ENCODE results near the gene MRAS. TPM values are rescaled to one million over a fixed set of nuclear protein-coding genes. Genes with fewer than 3 reads are reported as not detected.
A peak's percentile ranks its signal among the peaks of the same experiment; 100 is the strongest.

Gene MRAS
- total RNA-seq, 1 donor = 80.7 TPM

- Histone ChIP-seq H3K79me2 (ENCODE audit: insufficient read depth, low read length) (peaks cover 16% of the 10 kb centered on the region), H3K4me2 (ENCODE audit: insufficient read depth, low read length) (no peak overlapping the region), H4K20me1 (ENCODE audit: insufficient read depth, low read length) (peaks cover 19% of the 10 kb centered on the region), H3K9me3 (ENCODE audit: low read depth, low read length) (no peaks in the 10 kb centered on the region), H3K4me1 (ENCODE audit: insufficient read depth, low read length) (peaks cover under 1% of the 10 kb centered on the region), H3K27ac (ENCODE audit: low read depth, low read length) (no peak overlapping the region), H3K27me3 (ENCODE audit: insufficient read depth, low read length) (no peaks in the 10 kb centered on the region), H3K4me3 (ENCODE audit: insufficient read depth, low read length) (no peak overlapping the region), H3K36me3 (ENCODE audit: insufficient read depth, low read length) (peaks cover 20% of the 10 kb centered on the region), H2AFZ (ENCODE audit: low read length) (no peak overlapping the region)
- TF ChIP-seq CTCF (IDR thresholded peaks at IDR 0.05; ENCODE audit: extremely low read depth, low read depth, low read length) = no peak
- no peak for DNase-seq (ENCODE audit: insufficient read length, low spot score, missing footprints)
These were observed 47.7 kb downstream of the MRAS start for GRCh38 chr3:138395865-138396751.

- Histone ChIP-seq H3K36me3 (ENCODE audit: insufficient read depth, low read length) (peaks cover 27% of the 10 kb centered on the region), H2AFZ (ENCODE audit: low read length) (no peak overlapping the region), H3K4me2 (ENCODE audit: insufficient read depth, low read length) (no peak overlapping the region), H3K9me3 (ENCODE audit: low read depth, low read length) (no peaks in the 10 kb centered on the region), H3K79me2 (ENCODE audit: insufficient read depth, low read length) (peaks cover 14% of the 10 kb centered on the region), H3K27ac (ENCODE audit: low read depth, low read length) (no peak overlapping the region), H4K20me1 (ENCODE audit: insufficient read depth, low read length) (peaks cover 19% of the 10 kb centered on the region), H3K4me3 (ENCODE audit: insufficient read depth, low read length) (no peak overlapping the region), H3K4me1 (ENCODE audit: insufficient read depth, low read length) (no peaks in the 10 kb centered on the region), H3K27me3 (ENCODE audit: insufficient read depth, low read length) (no peaks in the 10 kb centered on the region)
- TF ChIP-seq CTCF (IDR thresholded peaks at IDR 0.05; ENCODE audit: extremely low read depth, low read depth, low read length) = no peak
- DNase-seq (ENCODE audit: insufficient read length, low spot score, missing footprints) = no peak
These were observed 48.5 kb downstream of the MRAS start for GRCh38 chr3:138396752-138397410.

- no peaks in the 10 kb centered on the region for H3K27me3 ChIP-seq (ENCODE audit: insufficient read depth, low read length)
- no peaks in the 10 kb centered on the region for H3K4me1 ChIP-seq (ENCODE audit: insufficient read depth, low read length)
- no peaks in the 10 kb centered on the region for H3K9me3 ChIP-seq (ENCODE audit: low read depth, low read length)
- peaks cover 11% of the 10 kb centered on the region for H3K79me2 ChIP-seq (ENCODE audit: insufficient read depth, low read length)
- H3K36me3 ChIP-seq (ENCODE audit: insufficient read depth, low read length) = peaks cover 35% of the 10 kb centered on the region
- H3K27ac ChIP-seq (ENCODE audit: low read depth, low read length) = no peak overlapping the region
- DNase-seq (ENCODE audit: insufficient read length, low spot score, missing footprints) = no peak
- H3K4me2 ChIP-seq (ENCODE audit: insufficient read depth, low read length) = no peak overlapping the region
- peak; percentile 37 for TF ChIP-seq CTCF (IDR thresholded peaks at IDR 0.05; ENCODE audit: extremely low read depth, low read depth, low read length)
- no peak overlapping the region for H3K4me3 ChIP-seq (ENCODE audit: insufficient read depth, low read length)
- peaks cover 19% of the 10 kb centered on the region for H4K20me1 ChIP-seq (ENCODE audit: insufficient read depth, low read length)
- no peak overlapping the region for H2AFZ ChIP-seq (ENCODE audit: low read length)
These were observed 49.6 kb downstream of the MRAS start for GRCh38 chr3:138397983-138398382.
